ENCODE results near the gene CFD.

DNA sequence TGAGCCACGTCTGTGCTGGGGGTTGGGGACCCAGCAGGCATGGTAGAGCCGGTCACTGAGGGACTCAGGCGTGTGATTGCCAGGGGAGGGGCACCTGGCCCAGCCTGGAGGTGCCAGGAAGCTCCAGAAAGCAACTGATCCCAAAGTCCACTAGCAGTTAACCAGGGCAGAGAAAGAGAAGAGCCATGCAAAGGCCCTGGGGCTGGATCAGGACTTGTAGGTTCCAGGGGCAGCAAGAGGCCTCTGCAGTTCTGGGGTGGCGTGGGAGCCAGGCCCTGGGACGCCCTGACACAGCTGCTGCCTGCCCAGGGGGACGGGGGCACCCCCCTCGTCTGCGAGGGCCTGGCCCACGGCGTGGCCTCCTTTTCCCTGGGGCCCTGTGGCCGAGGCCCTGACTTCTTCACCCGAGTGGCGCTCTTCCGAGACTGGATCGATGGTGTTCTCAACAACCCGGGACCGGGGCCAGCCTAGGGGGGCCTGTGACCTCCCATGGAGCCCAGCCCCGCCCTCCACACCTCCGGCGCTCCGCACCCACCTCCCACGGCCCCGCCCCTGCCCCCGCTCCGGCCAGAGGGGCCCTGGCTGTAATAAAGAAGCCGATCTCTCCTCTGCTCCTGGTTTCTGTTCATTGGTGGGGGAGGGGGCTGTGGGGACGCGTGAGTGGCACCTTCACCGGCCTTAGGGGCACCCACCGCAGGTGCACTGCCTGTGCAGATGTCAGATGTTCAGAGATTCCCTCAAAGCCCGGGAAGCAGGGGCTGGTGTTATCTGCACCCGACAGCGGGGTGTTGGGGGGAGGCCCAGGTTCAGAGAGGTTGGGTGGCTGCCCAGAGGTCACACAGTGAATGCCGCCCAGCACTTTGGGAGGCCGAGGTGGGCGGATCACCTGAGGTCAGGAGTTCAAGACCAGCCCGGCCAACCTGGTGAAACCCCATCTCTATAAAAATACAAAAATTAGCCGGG, 27.8 kb upstream of the CFD start:
- TF ChIP-seq CTCF (IDR thresholded peaks at IDR 0.05 in 2 of 3, conservative IDR thresholded peaks at IDR 0.05 in 1 of 3; ENCODE audit: control insufficient read depth in 2 of 3, extremely low read depth in 1 of 3, insufficient read depth in 1 of 3, low read depth in 3 of 3, low read length in 3 of 3) (no peak), NR2F1 (conservative IDR thresholded peaks at IDR 0.05) (no peak), STAT3 (IDR thresholded peaks at IDR 0.05; ENCODE audit: low read depth, low read length) (no peak), CHD2 (IDR thresholded peaks at IDR 0.05; ENCODE audit: borderline replicate concordance, low read depth, low read length) (no peak), EP300 (IDR thresholded peaks at IDR 0.05; ENCODE audit: borderline replicate concordance in 1 of 2, control insufficient read depth in 1 of 2, low read depth in 2 of 2, low read length in 2 of 2) (no peak), ZNF24 (IDR thresholded peaks at IDR 0.05) (no peak), EZH2 (IDR thresholded peaks at IDR 0.05; ENCODE audit: borderline replicate concordance, control insufficient read depth, low read depth, low read length) (no peak), SMAD1 (IDR thresholded peaks at IDR 0.05; ENCODE audit: low read depth, partially characterized antibody) (no peak), E4F1 (IDR thresholded peaks at IDR 0.05; ENCODE audit: borderline replicate concordance, partially characterized antibody) (no peak), FOS (IDR thresholded peaks at IDR 0.05; ENCODE audit: borderline replicate concordance, extremely low read depth, insufficient read length) (no peak)
- TF ChIP-seq, protein P1, sequence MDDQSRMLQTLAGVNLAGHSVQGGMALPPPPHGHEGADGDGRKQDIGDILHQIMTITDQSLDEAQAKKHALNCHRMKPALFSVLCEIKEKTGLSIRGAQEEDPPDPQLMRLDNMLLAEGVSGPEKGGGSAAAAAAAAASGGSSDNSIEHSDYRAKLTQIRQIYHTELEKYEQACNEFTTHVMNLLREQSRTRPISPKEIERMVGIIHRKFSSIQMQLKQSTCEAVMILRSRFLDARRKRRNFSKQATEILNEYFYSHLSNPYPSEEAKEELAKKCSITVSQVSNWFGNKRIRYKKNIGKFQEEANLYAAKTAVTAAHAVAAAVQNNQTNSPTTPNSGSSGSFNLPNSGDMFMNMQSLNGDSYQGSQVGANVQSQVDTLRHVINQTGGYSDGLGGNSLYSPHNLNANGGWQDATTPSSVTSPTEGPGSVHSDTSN (IDR thresholded peaks at IDR 0.05; ENCODE audit: insufficient replicate concordance, low read depth, low read length), result no peak
- TF ChIP-seq, protein P2, sequence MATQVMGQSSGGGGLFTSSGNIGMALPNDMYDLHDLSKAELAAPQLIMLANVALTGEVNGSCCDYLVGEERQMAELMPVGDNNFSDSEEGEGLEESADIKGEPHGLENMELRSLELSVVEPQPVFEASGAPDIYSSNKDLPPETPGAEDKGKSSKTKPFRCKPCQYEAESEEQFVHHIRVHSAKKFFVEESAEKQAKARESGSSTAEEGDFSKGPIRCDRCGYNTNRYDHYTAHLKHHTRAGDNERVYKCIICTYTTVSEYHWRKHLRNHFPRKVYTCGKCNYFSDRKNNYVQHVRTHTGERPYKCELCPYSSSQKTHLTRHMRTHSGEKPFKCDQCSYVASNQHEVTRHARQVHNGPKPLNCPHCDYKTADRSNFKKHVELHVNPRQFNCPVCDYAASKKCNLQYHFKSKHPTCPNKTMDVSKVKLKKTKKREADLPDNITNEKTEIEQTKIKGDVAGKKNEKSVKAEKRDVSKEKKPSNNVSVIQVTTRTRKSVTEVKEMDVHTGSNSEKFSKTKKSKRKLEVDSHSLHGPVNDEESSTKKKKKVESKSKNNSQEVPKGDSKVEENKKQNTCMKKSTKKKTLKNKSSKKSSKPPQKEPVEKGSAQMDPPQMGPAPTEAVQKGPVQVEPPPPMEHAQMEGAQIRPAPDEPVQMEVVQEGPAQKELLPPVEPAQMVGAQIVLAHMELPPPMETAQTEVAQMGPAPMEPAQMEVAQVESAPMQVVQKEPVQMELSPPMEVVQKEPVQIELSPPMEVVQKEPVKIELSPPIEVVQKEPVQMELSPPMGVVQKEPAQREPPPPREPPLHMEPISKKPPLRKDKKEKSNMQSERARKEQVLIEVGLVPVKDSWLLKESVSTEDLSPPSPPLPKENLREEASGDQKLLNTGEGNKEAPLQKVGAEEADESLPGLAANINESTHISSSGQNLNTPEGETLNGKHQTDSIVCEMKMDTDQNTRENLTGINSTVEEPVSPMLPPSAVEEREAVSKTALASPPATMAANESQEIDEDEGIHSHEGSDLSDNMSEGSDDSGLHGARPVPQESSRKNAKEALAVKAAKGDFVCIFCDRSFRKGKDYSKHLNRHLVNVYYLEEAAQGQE (IDR thresholded peaks at IDR 0.05; ENCODE audit: low read depth, low read length), result no peak
